HEK293T (cell line): ENCODE data around the gene LMTK3.

Source experiments
- CTCF ChIA-PET: fragments of 350-600 bp; formaldehyde crosslinking; extraction: SDS; loops from one replicate; lab custom pipeline; 2021; ENCODE audit warnings: antibody characterized with exemption, inconsistent platforms; lab: Yijun Ruan, JAX
- POLR2A ChIA-PET: fragments of 350-600 bp; formaldehyde crosslinking; extraction: SDS; loops from one replicate; lab custom pipeline; 2020; ENCODE audit warnings: antibody characterized with exemption, inconsistent platforms; lab: Yijun Ruan, JAX
- DNase-seq: peaks from one replicate; pipeline ENCODE4 v3.0.0; 2012; ENCODE audit warnings: mixed read lengths; ENCODE audit errors: extremely low spot score
- ARNT ChIP-seq: fragments of 450-650 bp; IDR thresholded peaks from 2 replicates; pipeline ENCODE4 v1.6.1; 2017; ENCODE audit warnings: mild to moderate bottlenecking
- BHLHE40 ChIP-seq: fragments of 450-650 bp; IDR thresholded peaks from 2 replicates; pipeline ENCODE4 v1.6.1; 2016; ENCODE audit warnings: mild to moderate bottlenecking, moderate library complexity, borderline replicate concordance
- CTBP1 ChIP-seq: fragments of 450-650 bp; IDR thresholded peaks from 2 replicates; pipeline ENCODE4 v1.6.1; 2016; ENCODE audit warnings: borderline replicate concordance
- ELF4 ChIP-seq: fragments of 450-650 bp; IDR thresholded peaks from 2 replicates; pipeline ENCODE4 v1.6.1; 2017; ENCODE audit warnings: antibody characterized with exemption
- FOXA1 ChIP-seq: fragments of 450-650 bp; IDR thresholded peaks from 2 replicates; pipeline ENCODE4 v1.6.1; 2016; ENCODE audit warnings: mild to moderate bottlenecking
- FOXK2 ChIP-seq: fragments of 450-650 bp; IDR thresholded peaks from 2 replicates; pipeline ENCODE4 v1.6.1; 2016; ENCODE audit warnings: mild to moderate bottlenecking
- FOXM1 ChIP-seq: fragments of 450-650 bp; IDR thresholded peaks from 2 replicates; pipeline ENCODE4 v1.6.1; 2017; ENCODE audit warnings: mild to moderate bottlenecking, borderline replicate concordance
- HDGF ChIP-seq: fragments of 450-650 bp; IDR thresholded peaks from 2 replicates; pipeline ENCODE4 v1.6.1; 2017; ENCODE audit warnings: antibody characterized with exemption, borderline replicate concordance
- L3MBTL2 ChIP-seq: fragments of 450-650 bp; conservative IDR thresholded peaks from 2 replicates; pipeline ENCODE4 v1.6.1; 2016; ENCODE audit warnings: mild to moderate bottlenecking
- LEF1 ChIP-seq: fragments of 450-650 bp; IDR thresholded peaks from 2 replicates; pipeline ENCODE4 v1.6.1; 2017; ENCODE audit warnings: mild to moderate bottlenecking, borderline replicate concordance
- NFRKB ChIP-seq: fragments of 450-650 bp; IDR thresholded peaks from 2 replicates; pipeline ENCODE4 v1.6.1; 2016; ENCODE audit warnings: mild to moderate bottlenecking, moderate library complexity
- PKNOX1 ChIP-seq: fragments of 450-650 bp; IDR thresholded peaks from 2 replicates; pipeline ENCODE4 v1.6.1; 2016
- SP1 ChIP-seq: fragments of 450-650 bp; IDR thresholded peaks from 2 replicates; pipeline ENCODE4 v1.6.1; 2017
- SUZ12 ChIP-seq: fragments of 450-650 bp; IDR thresholded peaks from 2 replicates; pipeline ENCODE4 v1.6.1; 2016; ENCODE audit warnings: mild to moderate bottlenecking
- TARDBP ChIP-seq: fragments of 450-650 bp; IDR thresholded peaks from 2 replicates; pipeline ENCODE4 v1.6.1; 2016
- ZNF384 ChIP-seq: fragments of 450-650 bp; IDR thresholded peaks from 2 replicates; pipeline ENCODE4 v1.6.1; 2016

LMTK3 gene

GRCh38 chr19:48511321-48511731 lies 309 bp downstream of the LMTK3 start:
- CTCF ChIA-PET: no interaction called here
- DNase-seq: no peak
- POLR2A ChIA-PET: no interaction called here
- no peak for TF ChIP-seq ARNT
- no peak for TF ChIP-seq FOXA1
- no peak for TF ChIP-seq LEF1
- no peak for TF ChIP-seq CTBP1
- TF ChIP-seq HDGF: no peak
- TF ChIP-seq BHLHE40: no peak
- TF ChIP-seq TARDBP: no peak
- no peak for TF ChIP-seq FOXK2
- TF ChIP-seq NFRKB: no peak
- TF ChIP-seq PKNOX1: no peak
- no peak for TF ChIP-seq FOXM1

- DNase-seq: peak; percentile 69
- POLR2A ChIA-PET: interaction anchor here (3.8 kb wide), 1 partner anchor 63 kb away, joined by 15 read pairs; no protein-coding TSS in a partner anchor
- TF ChIP-seq ELF4 (no peak), LEF1 (no peak), ARNT (no peak), SUZ12 (peak; percentile 96), L3MBTL2 (peak; percentile 79), FOXM1 (no peak)
- CTCF ChIA-PET: no interaction called here
Measured at GRCh38 chr19:48510421-48511268, 990 bp downstream of the LMTK3 start.

GRCh38 chr19:48509467-48510194 lies 2.0 kb downstream of the LMTK3 start:
- TF ChIP-seq SUZ12 (no peak), SP1 (no peak), PKNOX1 (no peak), NFRKB (no peak), FOXK2 (no peak), FOXA1 (no peak), HDGF (no peak), L3MBTL2 (no peak), BHLHE40 (no peak), ARNT (no peak), CTBP1 (no peak), LEF1 (no peak), TARDBP (no peak), FOXM1 (no peak), ELF4 (no peak)
- DNase-seq: no peak
- ChIA-PET CTCF (interaction anchor here (0.8 to 4.1 kb wide), 2 partner anchors 76 to 79 kb away, joined by 7 to 52 read pairs; no protein-coding TSS in a partner anchor), POLR2A (interaction anchor here (3.8 kb wide), 1 partner anchor 64 kb away, joined by 15 read pairs; no protein-coding TSS in a partner anchor)

GRCh38 chr19:48508729-48509411 lies 2.8 kb downstream of the LMTK3 start:
- ChIA-PET POLR2A (interaction anchor here (1.2 to 3.8 kb wide), 4 partner anchors 65 to 110 kb away, joined by 4 to 15 read pairs (median 7); partner anchors contain the start of genes RPL18 and SPHK2), CTCF (interaction anchor here (0.8 to 4.1 kb wide), 2 partner anchors 76 to 80 kb away, joined by 7 to 52 read pairs; no protein-coding TSS in a partner anchor)
- TF ChIP-seq FOXA1 (no peak), SP1 (no peak), SUZ12 (no peak), FOXK2 (no peak), BHLHE40 (no peak), L3MBTL2 (no peak), CTBP1 (no peak), FOXM1 (no peak), TARDBP (no peak), ELF4 (no peak), ARNT (no peak), PKNOX1 (no peak)
- no peak for DNase-seq

- DNase-seq: no peak
- ChIA-PET CTCF (interaction anchor here (4.1 kb wide), 1 partner anchor 77 kb away, joined by 52 read pairs; no protein-coding TSS in a partner anchor), POLR2A (interaction anchor here (1.2 to 3.8 kb wide), 4 partner anchors 66 to 111 kb away, joined by 4 to 15 read pairs (median 7); partner anchors contain the start of genes RPL18 and SPHK2)
- TF ChIP-seq FOXK2 (no peak), ZNF384 (no peak), TARDBP (no peak), BHLHE40 (no peak), ELF4 (no peak), HDGF (no peak), FOXA1 (no peak), L3MBTL2 (no peak), ARNT (no peak), NFRKB (no peak), FOXM1 (no peak), CTBP1 (no peak), LEF1 (no peak), PKNOX1 (no peak), SUZ12 (no peak), SP1 (no peak)
Measured at GRCh38 chr19:48507911-48508439, 3.7 kb downstream of the LMTK3 start.
